GM12878 (cell line): ENCODE results near the gene DOK1. TPM values are rescaled to one million over a fixed set of nuclear protein-coding genes. Genes with fewer than 3 reads are reported as not detected.

Experiments used
- ATAC-seq: fragments of 200-7000 bp; cut with Tn5 transposase; 3 replicates; pipeline ENCODE4 v1.9.1; 2020; ENCODE audit warnings: mild to moderate bottlenecking, moderate library complexity
- BruUV-seq: library from RNA; stranded (reverse); fragments of 400-500 nt; replicated peaks from 2 replicates; lab custom pipeline; 2021; lab: Mats Ljungman, UMichigan
- CTCF ChIA-PET: fragments of 300-600 bp; sonication (Branson Sonifier 250); formaldehyde crosslinking; extraction: SDS; loops from one replicate; lab custom pipeline; 2021; ENCODE audit warnings: inconsistent platforms; lab: Yijun Ruan, JAX
- POLR2A ChIA-PET: fragments of 350-600 bp; formaldehyde crosslinking; extraction: SDS; loops from one replicate; lab custom pipeline; 2021; ENCODE audit warnings: inconsistent platforms; lab: Charles Lee
- RAD21 ChIA-PET: fragments of 300-600 bp; sonication (Branson Sonifier 250); formaldehyde crosslinking; loops from one replicate; lab custom pipeline; 2023; ENCODE audit warnings: antibody characterized with exemption; ENCODE audit not compliant: unreplicated experiment; lab: Charles Lee
- SMC1A ChIA-PET: fragments of 300-600 bp; sonication (Branson Sonifier 250); formaldehyde crosslinking; loops from one replicate; lab custom pipeline; 2023; ENCODE audit not compliant: unreplicated experiment, uncharacterized antibody; lab: Charles Lee
- DNase-seq: peaks from one replicate; pipeline ENCODE4 v3.0.0-alpha.2; 2011; ENCODE audit warnings: low read depth, low spot score
- FAIRE-seq: peaks from 3 replicates; lab custom pipeline; 2011; peaks lifted over from hg19 to GRCh38; lab: Jason Lieb, UNC
- H2AFZ ChIP-seq: 2 replicates; pipeline ENCODE4 v1.6.0; 2011; ENCODE audit warnings: low read depth, low read length, control low read depth; ENCODE audit not compliant: control insufficient read depth
- H3K27ac ChIP-seq: 2 replicates; pipeline ENCODE4 v1.5.1; 2011; ENCODE audit warnings: control low read depth; ENCODE audit not compliant: control insufficient read depth, insufficient read depth
- H3K27me3 ChIP-seq, 2 experiments: replicated peaks in 1 of 2; 2 replicates each; pipeline versions ENCODE4 v1.6.0 to v1.6.1; 2011; ENCODE audit warnings: low read length in 1 of 2; ENCODE audit not compliant: control insufficient read depth in 2 of 2, insufficient read depth in 2 of 2
- H3K36me3 ChIP-seq, 2 experiments: 2 replicates each; pipeline ENCODE4 v1.5.1; 2011; ENCODE audit warnings: low read length in 1 of 2; ENCODE audit not compliant: control insufficient read depth in 2 of 2, insufficient read depth in 2 of 2
- H3K4me1 ChIP-seq: 2 replicates; pipeline ENCODE4 v1.6.1; 2011; ENCODE audit warnings: mild to moderate bottlenecking, low read length, moderate library complexity, mixed read lengths; ENCODE audit not compliant: control insufficient read depth, insufficient read depth
- H3K4me2 ChIP-seq: 2 replicates; pipeline ENCODE4 v1.6.0; 2011; ENCODE audit warnings: control low read depth; ENCODE audit not compliant: control insufficient read depth, insufficient read depth
- H3K4me3 ChIP-seq: fragments of 200-600 bp; sonication (generic); 2 replicates; pipeline ENCODE4 v1.5.1; 2016
- H3K79me2 ChIP-seq: 2 replicates; pipeline ENCODE4 v1.6.0; 2011; ENCODE audit warnings: low read length; ENCODE audit not compliant: control insufficient read depth, insufficient read depth
- H3K9ac ChIP-seq: 2 replicates; pipeline ENCODE4 v1.8.0; 2011; ENCODE audit warnings: low read length, control low read depth, mixed read lengths; ENCODE audit not compliant: control insufficient read depth, insufficient read depth
- H3K9me3 ChIP-seq: replicated peaks from 3 replicates; pipeline ENCODE4 v1.5.1; 2011; ENCODE audit warnings: mild to moderate bottlenecking, low read length; ENCODE audit not compliant: control insufficient read depth, insufficient read depth
- H4K20me1 ChIP-seq: 2 replicates; pipeline ENCODE4 v1.6.0; 2011; ENCODE audit not compliant: control insufficient read depth, insufficient read depth
- BACH1 ChIP-seq: fragments of 450-650 bp; IDR thresholded peaks from 2 replicates; pipeline ENCODE4 v1.6.1; 2017; ENCODE audit warnings: mild to moderate bottlenecking, borderline replicate concordance
- EGR1 ChIP-seq, 2 experiments: IDR thresholded peaks; 1 replicate in 1 of 2; 2 replicates in 1 of 2; pipeline ENCODE4 v1.6.1; 2011 to 2012; ENCODE audit warnings: low read depth in 2 of 2, low read length in 2 of 2, borderline replicate concordance in 1 of 2, mild to moderate bottlenecking in 1 of 2, moderate library complexity in 1 of 2
- NFYB ChIP-seq: IDR thresholded peaks from 2 replicates; pipeline ENCODE4 v1.6.1; 2011; ENCODE audit warnings: low read depth, mild to moderate bottlenecking, low read length, improper control_type of control experiment, moderate library complexity; ENCODE audit not compliant: insufficient read depth
- PAX8 ChIP-seq: fragments of 450-650 bp; IDR thresholded peaks from 2 replicates; pipeline ENCODE4 v1.6.1; 2017; ENCODE audit warnings: mild to moderate bottlenecking, moderate library complexity
- PML ChIP-seq: IDR thresholded peaks from 2 replicates; pipeline ENCODE4 v1.6.1; 2012; ENCODE audit warnings: low read length, inconsistent platforms
- RELA ChIP-seq: fragments of 450-650 bp; IDR thresholded peaks from 2 replicates; pipeline ENCODE4 v1.8.0; 2014; ENCODE audit warnings: borderline replicate concordance; ENCODE audit not compliant: partially characterized antibody
- SMC3 ChIP-seq: IDR thresholded peaks from 2 replicates; pipeline ENCODE4 v1.6.1; 2011; ENCODE audit warnings: low read length, improper control_type of control experiment, borderline replicate concordance
- SUPT20H ChIP-seq: IDR thresholded peaks from 2 replicates; pipeline ENCODE4 v1.6.1; 2011; ENCODE audit warnings: low read depth, mild to moderate bottlenecking, low read length, moderate library complexity, borderline replicate concordance; ENCODE audit not compliant: control insufficient read depth
- TARDBP ChIP-seq: IDR thresholded peaks from 2 replicates; pipeline ENCODE4 v1.6.1; 2016; ENCODE audit warnings: borderline replicate concordance
- TBL1XR1 ChIP-seq: IDR thresholded peaks from 2 replicates; pipeline ENCODE4 v1.6.1; 2012; ENCODE audit warnings: low read depth, low read length, improper control_type of control experiment
- TCF12 ChIP-seq: IDR thresholded peaks from 2 replicates; pipeline ENCODE4 v1.6.1; 2011; ENCODE audit warnings: low read depth, mild to moderate bottlenecking, low read length
- YY1 ChIP-seq: IDR thresholded peaks from 2 replicates; pipeline ENCODE4 v1.6.1; 2011; ENCODE audit warnings: low read depth, mild to moderate bottlenecking, low read length
- ZNF207 ChIP-seq: fragments of 450-650 bp; IDR thresholded peaks from 2 replicates; pipeline ENCODE4 v1.6.1; 2014; ENCODE audit warnings: antibody characterized with exemption, mild to moderate bottlenecking, borderline replicate concordance
- ZNF24 ChIP-seq: fragments of 450-650 bp; IDR thresholded peaks from 2 replicates; pipeline ENCODE4 v1.6.1; 2017; ENCODE audit warnings: antibody characterized with exemption, mild to moderate bottlenecking
- WGBS: methylation state at CpG from one replicate; pipeline ENCODE4 v1.1.6; 2016; ENCODE audit warnings: low lambda C conversion rate; ENCODE audit not compliant: insufficient replicate concordance, insufficient coverage; ENCODE audit errors: missing lambda C conversion rate; 5-methylcytosine and 5-hydroxymethylcytosine counted together
- in situ Hi-C: fragments of 300-500 bp; cut with MboI; formaldehyde crosslinking; loops from 9 replicates; pipeline ENCODE4 v1.14.3; 2018; ENCODE audit warnings: mixed read lengths
- intact Hi-C: fragments of 100-400 bp; cut with micrococcal nuclease; formaldehyde crosslinking; loops from one replicate; pipeline ENCODE4 v1.14.2; 2022; ENCODE audit not compliant: unreplicated experiment
- polyA plus RNA-seq, 11 experiments: library from polyadenylated mRNA; depleted of rRNA in 4 of 11; unstranded in 6 of 11; stranded (reverse) in 5 of 11; fragments of >200 nt; fragmentation: Nextera tagmentation in 4 of 11; fragmentation: Illumina TruSeq in 1 of 11; extraction: Ambion mirVana in 4 of 11; extraction: Trizol in 1 of 11; gene quantifications; 1 replicate in 1 of 11; 2 replicates in 10 of 11; pipeline versions ENCODE4 v1.2.1 to v1.2.3, GENCODE V29; 2011 to 2016; ENCODE audit warnings: inconsistent platforms in 2 of 11, missing spikeins in 2 of 11, low read depth in 1 of 11
- total RNA-seq, 4 experiments: library from RNA; depleted of rRNA in 3 of 4; stranded (reverse); fragments of >200 nt in 3 of 4; fragmentation: Illumina TruSeq in 1 of 4; extraction: Trizol in 1 of 4; gene quantifications; 2 replicates each; pipeline versions ENCODE4 v1.2.1 to v1.2.3, GENCODE V29; 2013 to 2021

The DOK1 gene
- total and polyA plus RNA-seq, 10 of the 15 experiments (the other 5 are each of a cell fraction or from before 2014, with no cell fraction given), result 1.4 to 104 (median 59.7) TPM

DNA sequence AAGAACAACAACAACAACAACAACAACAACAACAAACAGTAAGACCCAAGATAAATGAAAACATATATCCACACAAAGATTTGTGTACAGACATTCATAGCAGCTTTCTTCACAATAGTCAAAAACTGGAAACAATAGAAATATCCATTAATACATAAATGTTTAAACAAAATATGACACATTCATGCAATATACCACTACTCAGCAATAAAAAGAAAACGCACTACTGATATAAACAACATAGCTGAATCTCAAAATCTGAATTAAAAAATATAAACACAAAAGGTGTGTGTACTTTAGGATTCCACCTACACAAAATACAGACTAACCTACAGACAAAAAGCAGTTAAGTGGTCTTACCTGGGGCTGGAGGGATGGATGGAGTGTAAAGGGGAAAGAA is 42.1 kb downstream of the DOK1 start:
- H3K4me1 ChIP-seq, result no peaks in the 10 kb centered on the region
- ChIA-PET SMC1A (interaction anchor here (0.6 to 6.7 kb wide), 4 partner anchors 7 to 164 kb away, joined by 3 to 44 read pairs (median 4); no protein-coding TSS in a partner anchor), RAD21 (no interaction called here), CTCF (interaction anchor here (7.6 kb wide), 1 partner anchor 8 kb away, joined by 74 read pairs; no protein-coding TSS in a partner anchor), POLR2A (no interaction called here)
- intact Hi-C loops, result no loop called here
- no peak overlapping the region for H3K27ac ChIP-seq
- H3K79me2 ChIP-seq, result no peaks in the 10 kb centered on the region
- no peaks in the 10 kb centered on the region for H3K9me3 ChIP-seq
- H3K36me3 ChIP-seq, result no peaks in the 10 kb centered on the region
- in situ Hi-C loops, result loop anchor here (10.0 kb wide), 1 partner anchor 352 kb away; no protein-coding TSS in a partner anchor
- BruUV-seq, result no TSS peak
- no peak for TF ChIP-seq TARDBP
- no peak for TF ChIP-seq PML
- TF ChIP-seq ZNF24, result no peak
- no peak for TF ChIP-seq EGR1 (IDR thresholded peaks at IDR 0.05; ENCODE audit: borderline replicate concordance in 1 of 2, low read depth in 2 of 2, low read length in 2 of 2)
- TF ChIP-seq SUPT20H, result no peak
- no peak for TF ChIP-seq BACH1
- no peak for TF ChIP-seq PAX8
- no peak for TF ChIP-seq TCF12
- no peak for TF ChIP-seq RELA
- TF ChIP-seq TBL1XR1, result no peak
- no peak for TF ChIP-seq ZNF207
- TF ChIP-seq YY1, result no peak
- no peak for TF ChIP-seq NFYB
- TF ChIP-seq SMC3, result no peak
- ATAC-seq, result no peak
- no peak overlapping the region for H3K4me3 ChIP-seq
- no peak for DNase-seq
- no peaks in the 10 kb centered on the region for H4K20me1 ChIP-seq
- no peak overlapping the region for H3K4me2 ChIP-seq
- no peak overlapping the region for H3K9ac ChIP-seq
- no peak overlapping the region for H2AFZ ChIP-seq
- H3K27me3 ChIP-seq, result no peaks in the 10 kb centered on the region; a peak in 1 of 4 replicates
- FAIRE-seq, result no peak
- 25% methylated on average over 1 of the region's 1 CpG for WGBS
